ENCODE data around the gene ABI3BP.

The ABI3BP gene

DNA sequence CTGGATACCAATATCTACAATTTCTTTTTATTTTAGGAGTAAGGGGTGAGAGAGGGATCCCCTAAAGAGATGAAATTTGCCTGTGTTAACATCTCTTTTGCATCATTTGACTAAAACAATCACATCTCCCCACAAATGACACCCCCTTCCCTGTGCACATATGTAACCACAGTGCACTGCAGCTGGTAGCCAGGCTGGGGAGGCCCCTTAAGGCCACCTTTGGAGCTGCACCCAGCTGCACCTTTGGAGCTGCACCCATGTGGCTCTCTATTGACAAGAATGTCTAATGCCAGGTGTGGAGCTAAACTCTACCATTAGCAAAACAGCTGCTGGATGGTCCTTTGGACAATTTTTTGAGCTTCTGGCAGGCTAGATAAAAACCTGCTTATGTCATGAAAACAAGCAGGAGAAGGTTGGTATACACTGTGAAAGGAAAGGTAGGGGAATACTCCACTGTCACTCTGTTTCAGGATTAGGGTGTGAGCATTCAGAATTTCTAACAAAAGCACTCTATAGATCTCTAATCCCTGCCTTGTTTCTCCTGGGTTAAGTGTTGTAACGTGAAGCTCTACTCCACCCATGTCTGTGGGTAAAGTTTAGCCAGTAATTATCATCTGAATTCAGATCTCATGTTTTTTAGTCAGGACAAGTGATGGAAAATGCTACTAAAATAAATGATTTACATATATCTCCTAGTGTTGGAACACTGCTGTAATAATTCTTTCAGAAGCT, 231.8 kb downstream of the ABI3BP start:
- no peak for DNase-seq

DNA sequence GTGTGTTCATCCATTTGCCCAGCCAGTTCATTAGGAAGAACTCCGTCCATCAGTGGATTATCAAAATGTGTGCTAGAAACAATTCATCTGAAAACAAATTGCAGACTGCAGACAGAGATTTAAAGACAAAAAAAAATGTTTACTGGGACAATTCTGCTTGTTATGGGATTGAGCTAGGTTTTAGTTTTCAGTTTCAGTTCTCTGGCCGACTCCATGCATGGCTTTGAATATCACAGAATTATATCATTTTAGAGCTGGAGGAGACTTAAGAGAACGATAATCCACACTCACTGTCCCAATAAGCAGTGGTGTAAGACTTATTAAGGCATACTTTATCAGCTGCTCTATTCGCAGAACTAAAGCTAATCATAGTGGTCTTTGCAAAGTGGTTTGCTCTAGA, 232.8 kb downstream of the ABI3BP start:
- no peak for DNase-seq

DNA sequence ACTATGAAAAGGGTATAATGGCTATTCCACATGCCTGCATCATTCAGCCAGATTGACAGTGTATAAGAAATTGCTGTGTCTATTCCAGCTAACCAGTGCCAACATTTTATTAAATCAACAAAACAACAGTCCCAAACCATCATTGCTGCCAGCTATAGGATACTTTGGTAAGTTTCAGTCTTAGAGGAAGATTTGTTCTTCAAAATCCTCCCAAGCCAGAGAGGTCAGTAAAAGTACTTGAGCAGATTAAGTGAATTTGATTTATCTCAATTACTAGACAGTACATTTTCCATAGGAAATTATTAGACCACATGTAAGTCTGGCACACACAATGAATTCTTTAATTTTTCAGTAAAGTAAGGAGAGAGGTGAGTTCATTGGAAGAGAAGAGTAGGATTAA, 233.3 kb downstream of the ABI3BP start:
- DNase-seq, result no peak

DNA sequence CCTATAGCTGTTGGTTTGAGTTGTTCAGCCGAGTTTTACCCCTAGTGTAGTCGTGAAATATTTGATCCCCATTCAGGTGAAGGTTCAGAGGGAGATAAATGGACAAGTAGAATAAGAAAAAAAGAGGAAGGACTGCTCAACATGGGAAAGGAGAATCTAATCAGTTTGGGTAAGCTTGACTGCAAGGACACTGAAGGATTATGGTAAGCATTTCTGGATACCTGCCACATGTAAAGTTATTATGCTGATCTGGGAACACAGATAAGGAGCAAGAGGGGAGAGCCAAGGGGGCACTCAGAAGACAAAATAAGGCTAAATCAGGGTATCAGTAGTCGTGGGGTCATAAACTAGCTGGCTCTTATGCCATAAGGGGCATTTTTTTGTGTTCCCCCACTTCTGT, 234.1 kb downstream of the ABI3BP start:
- DNase-seq, result no peak

DNA sequence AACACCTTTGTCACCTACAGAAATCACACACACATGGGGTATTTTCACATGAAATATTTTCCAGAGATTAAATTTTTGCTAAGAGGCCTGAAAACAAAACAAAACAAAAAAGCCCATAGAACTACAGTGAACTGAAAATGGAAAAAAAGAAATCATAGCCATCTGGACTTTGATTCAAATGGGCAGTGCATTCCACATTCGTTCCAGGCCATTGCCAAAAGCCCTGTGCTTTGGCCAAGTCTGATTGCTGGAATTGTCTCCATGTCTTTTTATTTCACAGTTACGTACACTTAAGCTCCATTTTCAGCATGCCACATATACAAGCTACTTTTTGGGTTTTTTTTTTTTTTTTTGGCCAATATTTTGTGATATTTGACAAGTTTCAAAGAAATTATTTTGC, 236.8 kb downstream of the ABI3BP start:
- peak; percentile 72 for DNase-seq

DNA sequence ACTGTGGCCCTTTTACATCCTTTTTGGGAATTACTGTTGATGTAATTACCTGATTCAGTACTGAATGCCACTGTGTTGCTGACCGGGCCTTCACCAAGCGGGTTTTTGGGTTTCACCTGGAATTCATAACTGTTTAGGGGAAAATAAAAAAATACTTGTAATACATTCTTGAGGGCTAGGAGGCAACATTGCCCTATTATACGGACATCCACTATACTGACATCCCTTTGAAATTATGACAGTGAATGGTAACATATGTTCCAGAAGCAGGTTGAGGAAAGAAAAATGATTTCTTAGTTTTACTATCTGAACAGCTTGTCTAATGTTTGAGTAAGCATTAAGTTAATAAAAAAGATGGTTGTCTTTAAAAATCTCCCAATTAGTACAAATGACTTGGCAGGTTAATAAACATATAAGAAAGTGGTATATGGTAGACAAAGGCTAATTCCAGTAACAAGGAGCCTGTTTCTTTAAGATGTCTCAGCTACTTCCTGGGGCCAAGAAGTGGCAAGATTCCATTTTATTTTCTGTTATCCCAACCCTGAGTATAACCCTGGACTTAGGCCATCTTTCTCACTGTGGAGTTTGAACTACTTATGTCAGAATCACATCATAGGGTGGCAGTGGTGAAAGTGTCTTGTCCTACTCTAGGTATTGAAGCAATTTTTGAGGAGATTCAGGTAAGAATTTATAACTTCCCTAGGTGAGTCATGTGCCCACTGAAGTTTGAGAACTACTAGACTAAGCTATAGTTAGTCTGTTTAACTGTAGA, 238.5 kb downstream of the ABI3BP start:
- DNase-seq, result no peak

DNA sequence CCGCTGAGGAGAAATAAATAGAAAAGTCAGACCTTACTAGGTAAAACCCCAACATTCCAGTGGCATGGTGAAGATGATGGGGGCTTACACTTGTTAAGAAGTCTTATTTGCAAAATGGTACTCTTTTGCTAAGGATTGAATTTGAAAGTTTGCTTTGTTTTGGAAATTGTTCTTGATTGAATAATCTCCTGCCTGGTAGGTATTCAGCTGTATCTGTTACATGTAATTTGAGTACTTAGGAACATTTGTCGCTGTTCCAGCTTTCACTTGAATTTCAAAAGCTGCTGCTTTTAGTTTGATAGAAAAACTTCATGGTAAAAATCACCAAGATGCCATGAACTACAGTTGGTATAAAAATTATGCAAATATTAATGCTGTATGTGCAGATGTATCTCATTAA, 239.4 kb downstream of the ABI3BP start:
- no peak for DNase-seq

DNA sequence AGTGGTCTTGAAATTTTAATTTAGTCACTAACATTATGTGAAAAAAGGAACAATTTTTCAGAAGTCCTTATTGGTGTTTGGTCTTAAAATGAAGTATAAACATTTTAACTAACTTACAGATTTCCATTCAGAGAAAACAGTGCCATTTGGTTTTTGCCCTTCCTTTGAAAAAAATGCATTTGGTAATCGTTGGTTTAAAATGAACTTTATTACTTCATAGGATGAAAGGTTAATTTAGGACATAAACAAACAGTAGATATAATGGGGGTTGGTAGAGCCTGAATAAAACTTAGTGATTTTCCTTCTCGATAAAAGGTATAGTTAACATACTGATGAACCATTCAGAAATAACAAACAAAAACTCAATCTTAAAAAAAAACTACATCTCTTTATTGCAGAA, 244.3 kb downstream of the ABI3BP start:
- DNase-seq, result no peak

DNA sequence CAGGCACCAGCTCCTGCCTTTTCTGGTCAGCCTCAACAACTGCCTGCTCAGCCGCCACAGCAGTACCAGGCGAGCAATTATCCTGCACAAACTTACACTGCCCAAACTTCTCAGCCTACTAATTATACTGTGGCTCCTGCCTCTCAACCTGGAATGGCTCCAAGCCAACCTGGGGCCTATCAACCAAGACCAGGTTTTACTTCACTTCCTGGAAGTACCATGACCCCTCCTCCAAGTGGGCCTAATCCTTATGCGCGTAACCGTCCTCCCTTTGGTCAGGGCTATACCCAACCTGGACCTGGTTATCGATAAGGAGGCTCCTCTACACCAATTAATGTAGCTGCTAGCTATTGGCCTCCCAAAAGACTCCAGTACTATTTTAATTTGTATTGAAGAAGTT, 245.0 kb downstream of the ABI3BP start:
- no peak for DNase-seq

DNA sequence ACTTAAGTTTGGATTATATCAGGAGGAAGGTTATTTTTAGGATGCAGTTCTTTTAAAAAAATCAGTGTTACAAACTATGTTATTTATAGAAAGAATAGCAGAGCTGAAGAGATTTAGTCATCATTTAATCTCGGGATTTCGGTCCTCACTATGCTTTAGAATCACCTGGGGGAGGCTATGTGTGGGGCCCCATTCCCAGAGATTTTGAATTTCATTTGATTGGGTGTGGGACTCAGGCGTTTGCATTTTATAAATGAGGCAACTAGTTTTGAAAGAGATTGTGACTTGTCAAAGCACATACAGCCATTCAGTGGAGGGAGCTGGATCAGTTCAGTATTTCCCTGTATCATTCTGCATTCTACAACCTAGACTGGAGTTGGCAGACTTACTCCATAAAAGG, 247.1 kb downstream of the ABI3BP start:
- DNase-seq, result no peak

DNA sequence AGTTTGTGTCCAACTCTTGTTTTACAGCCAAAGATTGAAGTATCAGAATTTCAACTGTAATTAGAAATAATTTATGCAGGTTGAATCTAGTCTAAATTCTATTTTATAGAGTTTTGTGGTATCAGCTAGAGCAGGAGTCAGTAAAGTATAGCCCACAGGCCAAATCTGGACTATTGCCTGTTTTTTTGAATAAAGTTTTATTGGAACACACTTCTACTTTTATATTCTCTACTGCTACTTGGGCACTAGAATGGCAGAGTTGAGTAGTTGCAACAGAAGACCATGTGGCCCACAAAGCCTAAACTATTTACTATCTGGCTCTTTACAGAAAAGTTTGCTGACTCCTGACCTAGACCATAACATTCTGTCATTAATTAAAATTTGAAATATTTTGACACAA, 247.6 kb downstream of the ABI3BP start:
- DNase-seq, result no peak

DNA sequence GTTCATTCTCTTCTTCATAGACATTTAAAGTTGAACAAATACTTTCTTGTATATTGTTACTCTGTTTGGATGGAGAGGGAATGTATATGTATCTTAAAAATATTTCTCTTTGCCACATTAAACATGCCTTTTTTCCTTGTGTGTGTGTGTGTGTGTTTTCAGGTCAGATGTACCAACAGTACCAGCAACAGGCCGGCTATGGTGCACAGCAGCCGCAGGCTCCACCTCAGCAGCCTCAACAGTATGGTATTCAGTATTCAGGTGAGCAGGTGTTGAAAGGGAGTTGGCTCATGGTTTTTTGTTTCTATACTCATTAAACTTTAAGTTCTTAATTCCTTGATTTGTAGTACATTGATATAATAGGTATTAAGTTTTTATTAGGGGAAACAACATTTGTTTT, 248.6 kb downstream of the ABI3BP start:
- no peak for DNase-seq

DNA sequence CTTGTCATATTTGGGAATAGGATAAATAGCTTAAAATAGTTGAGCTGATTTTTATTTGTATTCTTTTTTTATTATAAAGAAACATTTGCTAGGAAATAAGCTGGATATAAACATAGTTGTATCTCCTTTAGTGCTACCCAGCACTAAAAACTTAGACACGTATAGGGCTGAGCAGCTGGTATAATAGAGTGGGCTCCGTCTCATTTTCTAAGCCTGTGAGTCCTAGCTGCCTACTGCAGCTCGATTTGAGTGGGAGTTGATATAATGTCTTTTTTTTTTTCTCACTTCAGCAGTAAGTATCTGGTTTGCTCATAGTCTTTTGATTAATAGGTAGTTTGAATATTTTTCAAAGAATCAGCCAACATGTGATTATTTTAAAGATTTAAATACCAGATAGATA, 249.7 kb downstream of the ABI3BP start:
- no peak for DNase-seq

DNA sequence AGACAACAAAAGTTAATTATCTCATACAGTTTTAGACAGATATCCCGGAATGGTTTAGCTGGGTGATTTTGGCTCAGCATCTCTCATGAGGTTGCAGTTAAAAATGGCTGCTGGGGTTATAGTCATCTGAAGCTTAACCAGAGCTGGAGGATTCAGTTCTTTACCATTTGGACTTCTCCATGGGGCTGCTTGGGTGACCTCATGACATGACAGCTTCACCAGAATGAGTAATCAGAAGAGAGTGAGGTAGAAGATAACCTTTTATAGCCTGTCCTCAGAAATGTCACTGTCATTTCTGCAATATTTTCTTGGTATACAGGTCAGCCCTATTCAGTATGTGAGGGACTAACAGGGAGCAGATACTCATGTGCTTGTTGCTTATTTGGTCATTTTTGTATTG, 253.0 kb downstream of the ABI3BP start:
- DNase-seq, result no peak

DNA sequence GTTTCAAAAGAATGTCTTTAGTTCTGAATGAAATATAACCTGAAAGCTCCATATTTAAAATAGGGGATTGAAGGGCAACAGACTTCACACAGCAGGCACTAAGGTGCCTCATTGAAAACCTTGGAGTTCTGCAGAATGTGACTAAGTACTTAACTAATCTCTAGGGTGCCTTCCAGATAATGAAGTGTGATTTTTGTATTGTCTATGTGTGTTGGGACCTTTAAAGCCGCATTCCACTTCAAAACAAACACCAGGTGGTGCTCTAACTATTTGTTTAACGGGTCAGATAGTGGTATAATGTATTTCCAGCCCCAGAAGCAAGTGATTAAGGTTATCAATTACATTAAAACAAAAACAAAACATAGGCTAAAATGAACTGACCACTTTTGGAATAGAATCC, 255.9 kb downstream of the ABI3BP start:
- DNase-seq, result no peak

DNA sequence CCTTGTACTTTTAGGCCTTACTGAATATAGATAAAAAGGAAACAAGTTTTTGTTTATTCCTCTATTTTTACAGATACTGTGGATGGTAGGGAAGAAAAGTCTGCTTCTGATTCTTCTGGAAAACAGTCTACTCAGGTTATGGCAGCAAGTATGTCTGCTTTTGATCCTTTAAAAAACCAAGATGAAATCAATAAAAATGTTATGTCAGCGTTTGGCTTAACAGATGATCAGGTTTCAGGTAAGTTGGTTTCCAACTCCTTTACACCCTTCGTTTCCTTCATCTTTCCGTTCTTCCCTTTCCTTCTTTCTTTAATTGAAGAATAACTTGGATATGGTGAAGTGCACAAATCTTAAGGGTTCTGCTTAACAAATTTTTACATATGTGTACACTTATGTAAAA, 260.8 kb downstream of the ABI3BP start:
- DNase-seq, result no peak

DNA sequence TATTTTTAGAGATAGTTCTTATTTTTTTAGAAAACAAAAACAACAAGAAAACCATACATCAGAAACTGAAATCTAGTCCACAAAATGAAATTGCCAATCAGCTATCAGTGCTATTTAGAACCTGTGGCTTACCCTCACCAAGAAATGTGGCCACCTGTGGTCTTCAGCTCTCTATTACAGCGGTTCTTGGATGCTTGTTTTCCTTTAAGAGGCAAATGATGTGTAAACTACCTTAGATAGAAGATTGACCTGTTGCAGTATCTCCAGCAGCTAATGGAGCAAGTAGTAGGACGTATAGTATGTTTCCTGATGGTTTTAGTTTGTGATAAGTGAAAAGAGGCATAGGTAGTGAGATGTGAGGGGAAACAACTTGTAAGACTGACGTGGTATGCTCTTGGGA, 262.7 kb downstream of the ABI3BP start:
- no peak for DNase-seq

DNA sequence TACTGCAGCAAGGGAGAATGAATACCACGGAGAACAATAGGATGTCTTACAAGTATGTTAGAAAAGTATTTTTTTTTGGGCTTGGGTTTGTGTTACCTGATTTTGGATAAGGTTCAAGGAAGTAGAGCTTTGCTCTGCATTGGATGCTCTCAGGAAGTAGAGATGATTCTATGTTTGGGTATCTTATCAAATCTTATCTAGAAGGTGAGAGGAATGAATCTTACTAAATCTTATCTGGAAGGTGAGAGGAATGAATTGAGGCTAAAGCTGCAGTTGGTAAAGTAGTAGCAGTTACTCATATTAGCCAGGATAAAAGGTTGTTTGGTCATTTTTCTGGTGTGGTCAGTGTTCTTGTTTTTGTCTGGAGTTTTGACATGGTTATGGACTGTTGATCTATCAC, 266.5 kb downstream of the ABI3BP start:
- no peak for DNase-seq

DNA sequence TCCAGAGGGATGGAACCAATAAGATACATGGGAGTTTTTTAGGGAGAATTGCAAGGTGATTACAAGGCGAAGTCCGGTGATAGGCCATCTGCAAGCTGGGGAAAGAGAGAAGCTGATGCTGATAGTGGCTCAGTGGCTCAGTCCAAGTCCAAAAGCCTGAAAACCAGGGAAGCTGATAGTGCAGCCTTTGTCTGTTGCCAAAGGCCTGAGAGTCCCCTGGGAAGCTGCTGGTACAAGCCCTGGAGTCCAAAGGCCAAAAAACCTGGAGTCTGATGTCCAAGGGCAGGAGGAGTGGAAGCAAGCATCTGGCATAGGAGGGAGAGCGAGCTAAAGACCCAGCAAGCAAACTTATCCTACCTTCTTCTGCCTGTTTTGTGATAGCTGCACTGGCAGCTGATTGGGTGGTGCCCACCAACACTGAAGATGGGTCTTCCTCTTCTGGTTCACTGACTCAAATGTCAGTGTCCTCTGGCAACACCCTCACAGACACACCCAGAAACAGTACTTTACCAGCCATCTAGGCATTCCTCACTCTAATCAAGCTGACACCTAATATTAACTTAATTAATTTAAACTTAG, 267.2 kb downstream of the ABI3BP start:
- no peak for DNase-seq

DNA sequence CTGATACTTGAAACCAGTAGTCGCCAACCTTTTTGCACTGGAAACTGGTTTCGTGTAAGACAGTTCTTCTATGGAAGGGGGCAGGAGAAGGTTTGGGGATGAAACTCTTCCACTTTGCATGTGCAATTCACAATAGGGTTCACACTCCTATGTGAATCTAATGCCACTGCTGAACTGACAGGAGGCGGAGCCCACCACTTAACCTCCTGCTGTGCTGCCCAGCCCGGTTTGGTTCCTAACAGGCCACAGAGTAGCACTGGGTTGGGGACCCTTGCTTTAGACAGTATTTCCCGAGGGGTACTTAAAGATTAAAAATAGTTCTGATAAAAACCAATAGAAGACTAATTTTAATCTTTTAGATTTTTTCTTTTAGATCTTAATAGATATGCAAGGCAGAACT, 272.8 kb downstream of the ABI3BP start:
- DNase-seq, result no peak

DNA sequence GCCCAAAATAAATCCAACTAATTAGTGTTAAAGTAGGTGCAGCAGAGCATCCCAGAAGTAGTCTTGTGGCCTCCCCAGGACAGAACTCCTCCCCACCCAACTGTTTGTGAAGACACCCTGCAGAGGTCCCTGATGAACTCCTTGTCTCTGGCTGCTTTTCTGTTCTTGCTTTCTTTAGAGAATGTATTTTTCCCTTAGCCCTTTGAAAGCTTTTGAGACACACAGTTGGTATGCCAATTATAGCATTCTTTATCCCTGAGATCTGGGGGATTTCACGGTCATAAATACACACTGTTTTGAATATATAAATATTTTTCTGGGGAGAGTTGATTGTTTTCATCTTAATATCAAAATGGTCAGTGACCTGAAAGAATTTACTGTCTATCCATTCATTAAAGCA, 274.1 kb downstream of the ABI3BP start:
- DNase-seq, result no peak

DNA sequence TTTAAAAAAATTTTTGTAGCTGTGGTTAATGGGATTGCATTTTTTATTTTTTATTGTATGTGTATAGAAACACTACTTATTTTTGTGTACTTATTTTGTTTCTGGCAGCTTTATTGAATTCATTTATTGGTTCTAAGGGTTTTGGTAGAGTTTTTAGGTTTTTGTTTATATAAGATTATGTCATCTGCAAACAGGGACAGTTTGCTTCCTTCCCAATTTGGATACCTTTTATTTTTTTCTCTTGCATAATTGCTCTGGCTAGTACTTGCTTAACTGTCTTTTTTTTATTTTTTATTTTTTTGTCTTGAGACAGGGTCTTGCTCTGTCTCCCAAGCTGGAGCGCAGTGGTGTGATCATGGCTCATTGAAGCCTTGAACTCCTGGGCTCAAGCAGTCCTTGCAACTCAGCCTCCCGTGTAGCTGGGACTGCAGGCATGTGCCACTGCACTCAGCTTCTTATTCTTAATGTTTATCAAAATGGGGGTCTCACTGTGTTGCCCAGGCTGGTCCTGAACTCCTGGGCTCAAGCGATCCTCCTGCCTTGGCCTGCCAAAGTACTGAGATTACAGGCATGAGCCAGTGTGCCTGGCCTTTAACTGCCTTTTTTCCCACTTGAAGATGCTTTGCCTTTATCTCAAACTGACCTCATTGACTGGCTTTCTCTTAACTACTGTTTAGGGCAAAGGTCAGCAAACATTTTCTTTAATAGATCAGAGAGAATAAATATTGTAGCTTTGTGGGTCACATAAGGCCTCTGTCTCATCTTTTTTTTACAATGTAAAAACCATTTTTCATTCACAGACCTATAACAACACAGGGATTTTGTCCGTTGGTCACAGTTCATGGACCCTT, 275.4 kb downstream of the ABI3BP start:
- DNase-seq, result no peak

DNA sequence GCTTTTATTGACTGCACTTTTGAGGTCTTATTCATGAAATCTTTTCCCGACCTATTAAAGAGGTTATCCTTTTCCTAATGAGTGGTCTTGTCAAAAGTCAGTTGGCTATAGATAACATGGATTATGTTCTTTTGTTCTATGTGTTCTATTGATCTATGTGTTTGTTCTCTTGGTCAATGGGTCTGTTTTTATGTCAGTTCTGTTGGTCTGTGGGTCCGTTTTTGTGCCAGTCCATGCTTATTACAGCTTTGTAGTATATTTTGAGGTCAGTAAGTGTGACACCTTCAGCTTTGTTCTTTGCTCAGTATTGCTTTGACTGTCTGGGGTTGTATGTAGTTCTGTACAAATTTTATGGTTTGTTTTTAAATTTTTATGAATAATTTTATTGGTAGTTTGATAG, 276.2 kb downstream of the ABI3BP start:
- DNase-seq, result no peak

Measured in left hindlimb (tissue), 1 donor.